Uterus (tissue), 2 donors: ENCODE data around the gene FOSB.

ENCODE experiments used
- CTCF ChIP-seq, 4 experiments: fragments of 200-600 bp in 2 of 4; fragments of 450-650 bp in 2 of 4; sonication (generic) in 2 of 4; IDR thresholded peaks; one replicate each; pipeline ENCODE4 v1.5.1; 2016 to 2019; ENCODE audit warnings: antibody characterized with exemption in 4 of 4, mild to moderate bottlenecking in 2 of 4, moderate library complexity in 1 of 4
- POLR2A ChIP-seq, 2 donors: fragments of 450-650 bp; IDR thresholded peaks; one replicate each; pipeline ENCODE4 v1.6.1; 2016; ENCODE audit warnings: antibody characterized with exemption in 2 of 2, mild to moderate bottlenecking in 1 of 2, moderate library complexity in 1 of 2

GRCh38 chr19:45439569-45440258 is 28.1 kb upstream of the FOSB start:
- peak; percentile 99 for TF ChIP-seq CTCF (IDR thresholded peaks at IDR 0.05)
- TF ChIP-seq POLR2A (IDR thresholded peaks at IDR 0.05), result peak; percentile 14 to 44
